ENCODE measurements around the gene CELF3. TPM values are rescaled to one million over a fixed set of nuclear protein-coding genes. Genes with fewer than 3 reads are reported as not detected.

The CELF3 gene
- total and polyA plus RNA-seq, 9 of the 15 experiments (the other 6 are each of a cell fraction or from before 2014, with no cell fraction given) = not detected

- TF ChIP-seq ZC3H4 (CRISPR knock-in tag; IDR thresholded peaks at IDR 0.05; ENCODE audit: borderline replicate concordance) (no peak), PCBP2 (IDR thresholded peaks at IDR 0.05; ENCODE audit: low read depth, low read length, poor library complexity, severe bottlenecking) (no peak), RBBP5 (IDR thresholded peaks at IDR 0.05; ENCODE audit: borderline replicate concordance, insufficient read depth, low read length, poor library complexity, severe bottlenecking) (no peak), NCOA4 (IDR thresholded peaks at IDR 0.05; ENCODE audit: partially characterized antibody) (no peak), SAP30 (IDR thresholded peaks at IDR 0.05; ENCODE audit: borderline replicate concordance, insufficient read depth, low read depth, low read length, poor library complexity, severe bottlenecking) (no peak), XRCC5 (IDR thresholded peaks at IDR 0.05; ENCODE audit: low read depth, low read length) (no peak), POU5F1 (IDR thresholded peaks at IDR 0.05; ENCODE audit: borderline replicate concordance, low read depth, low read length, partially characterized antibody) (no peak)
Observed at GRCh38 chr1:151760597-151761385, 44.2 kb upstream of the CELF3 start (continued).

GRCh38 chr1:151759241-151759640 is 42.6 kb upstream of the CELF3 start:
- Histone ChIP-seq H2AFZ (ENCODE audit: low read depth, low read length) (no peak overlapping the region), H3K9me1 (ENCODE audit: control insufficient read depth, insufficient read depth, low read length) (no peaks in the 10 kb centered on the region), H3K4me1 (replicated peaks in 1 of 2; ENCODE audit: control insufficient read depth in 2 of 2, insufficient read depth in 2 of 2, low read length in 2 of 2) (peaks cover 3 to 4% of the 10 kb centered on the region in 2 experiments; a peak in 3 of 5 replicates), H3K27me3 (ENCODE audit: control insufficient read depth in 2 of 2, insufficient read depth in 2 of 2, low read length in 2 of 2) (no peaks in the 10 kb centered on the region), H3K4me2 (ENCODE audit: insufficient read depth, low read length) (no peak overlapping the region), H3K27ac (ENCODE audit: extremely low read depth, low read depth, low read length) (no peak overlapping the region), H3K9ac (ENCODE audit: insufficient read depth in 1 of 2, low read depth in 2 of 2, low read length in 2 of 2) (no peak overlapping the region), H3K9me3 (replicated peaks; ENCODE audit: control insufficient read depth, insufficient read depth, low read depth, low read length) (no peaks in the 10 kb centered on the region), H3K79me2 (ENCODE audit: control insufficient read depth, insufficient read depth, low read length) (peaks cover 23% of the 10 kb centered on the region; the same call in 2 of the 3 replicates), H3K36me3 (ENCODE audit: control insufficient read depth, insufficient read depth, low read length) (peaks cover 40% of the 10 kb centered on the region; the same call in 2 of the 3 replicates), H4K20me1 (replicated peaks; ENCODE audit: control insufficient read depth, insufficient read depth, low read length) (no peaks in the 10 kb centered on the region), H3K4me3 (no peak overlapping the region)
- no peak for TF ChIP-seq NBN (IDR thresholded peaks at IDR 0.05; ENCODE audit: low read depth)
- DNase-seq (ENCODE audit: extremely low read depth in 1 of 4, low spot score in 3 of 4) (no peak), ATAC-seq (no peak), FAIRE-seq (no peak)
- POLR2A ChIA-PET = interaction anchor here (0.6 to 2.3 kb wide), 4 partner anchors 16 to 1262 kb away, joined by 3 to 11 read pairs (median 3); partner anchors contain the start of gene CTSK
- in situ Hi-C loops (cut with MboI) = no loop called here
- BruUV-seq (replicated peaks) = no TSS peak
- intact Hi-C loops (cut with micrococcal nuclease) = no loop called here
- CTCF ChIA-PET (ENCODE audit: low intra/inter-chr PET ratio) = interaction anchor here (0.6 kb wide), 1 partner anchor 741 kb away, joined by 3 read pairs; no protein-coding TSS in a partner anchor
